ENCODE results near the gene MT1H.

- TF ChIP-seq CTCF (optimal IDR thresholded peaks at IDR 0.05 in 1 of 3, IDR thresholded peaks at IDR 0.05 in 1 of 3, conservative IDR thresholded peaks at IDR 0.05 in 1 of 3; ENCODE audit: extremely low read depth in 1 of 3, insufficient read depth in 2 of 3, low read length in 3 of 3), result no peak
- no peak for TF ChIP-seq EZH2 (IDR thresholded peaks at IDR 0.05; ENCODE audit: low read length)
These were observed 25.8 kb upstream of the MT1H start for GRCh38 chr16:56643833-56644232.
